ENCODE results near the gene MUC5B.

DNA sequence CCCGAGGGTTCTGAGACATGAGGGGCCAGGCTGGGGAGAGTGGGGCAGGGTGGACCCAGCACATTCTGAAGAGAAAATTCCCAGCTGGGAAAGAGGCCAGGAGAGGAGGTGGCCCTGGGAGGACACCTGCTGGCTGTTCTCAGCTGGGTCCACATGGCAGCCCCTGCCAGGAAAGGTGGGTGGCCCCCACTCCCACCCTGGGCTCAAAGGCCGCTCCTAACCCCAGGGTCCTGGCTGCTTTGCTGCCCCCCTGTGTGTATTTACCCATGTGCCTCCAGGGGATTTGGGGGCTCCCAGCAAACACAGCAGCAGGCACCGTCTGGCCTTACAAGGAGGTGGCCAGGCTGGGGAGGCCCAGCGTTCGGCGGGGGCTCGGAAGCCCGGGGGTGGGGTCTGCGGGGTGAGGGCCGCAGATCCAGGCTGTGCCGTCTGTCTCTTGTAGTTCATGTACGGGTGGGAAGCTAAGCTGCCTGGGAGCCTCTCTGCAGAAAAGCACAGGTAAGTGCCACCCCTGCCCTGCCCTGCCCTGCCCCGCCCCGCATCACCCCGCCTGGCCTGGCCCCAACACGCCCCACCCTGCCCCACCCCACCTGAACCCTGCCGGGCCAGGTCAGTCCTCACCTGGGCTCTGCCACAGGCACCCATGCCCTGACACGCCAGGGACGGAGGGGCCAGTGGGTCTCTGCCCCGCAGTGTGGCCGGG, 10.6 kb downstream of the MUC5B start:
- TF ChIP-seq, protein P1, sequence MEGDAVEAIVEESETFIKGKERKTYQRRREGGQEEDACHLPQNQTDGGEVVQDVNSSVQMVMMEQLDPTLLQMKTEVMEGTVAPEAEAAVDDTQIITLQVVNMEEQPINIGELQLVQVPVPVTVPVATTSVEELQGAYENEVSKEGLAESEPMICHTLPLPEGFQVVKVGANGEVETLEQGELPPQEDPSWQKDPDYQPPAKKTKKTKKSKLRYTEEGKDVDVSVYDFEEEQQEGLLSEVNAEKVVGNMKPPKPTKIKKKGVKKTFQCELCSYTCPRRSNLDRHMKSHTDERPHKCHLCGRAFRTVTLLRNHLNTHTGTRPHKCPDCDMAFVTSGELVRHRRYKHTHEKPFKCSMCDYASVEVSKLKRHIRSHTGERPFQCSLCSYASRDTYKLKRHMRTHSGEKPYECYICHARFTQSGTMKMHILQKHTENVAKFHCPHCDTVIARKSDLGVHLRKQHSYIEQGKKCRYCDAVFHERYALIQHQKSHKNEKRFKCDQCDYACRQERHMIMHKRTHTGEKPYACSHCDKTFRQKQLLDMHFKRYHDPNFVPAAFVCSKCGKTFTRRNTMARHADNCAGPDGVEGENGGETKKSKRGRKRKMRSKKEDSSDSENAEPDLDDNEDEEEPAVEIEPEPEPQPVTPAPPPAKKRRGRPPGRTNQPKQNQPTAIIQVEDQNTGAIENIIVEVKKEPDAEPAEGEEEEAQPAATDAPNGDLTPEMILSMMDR (IDR thresholded peaks at IDR 0.05; ENCODE audit: insufficient read depth, low read length): no peak
- TF ChIP-seq, protein P2, sequence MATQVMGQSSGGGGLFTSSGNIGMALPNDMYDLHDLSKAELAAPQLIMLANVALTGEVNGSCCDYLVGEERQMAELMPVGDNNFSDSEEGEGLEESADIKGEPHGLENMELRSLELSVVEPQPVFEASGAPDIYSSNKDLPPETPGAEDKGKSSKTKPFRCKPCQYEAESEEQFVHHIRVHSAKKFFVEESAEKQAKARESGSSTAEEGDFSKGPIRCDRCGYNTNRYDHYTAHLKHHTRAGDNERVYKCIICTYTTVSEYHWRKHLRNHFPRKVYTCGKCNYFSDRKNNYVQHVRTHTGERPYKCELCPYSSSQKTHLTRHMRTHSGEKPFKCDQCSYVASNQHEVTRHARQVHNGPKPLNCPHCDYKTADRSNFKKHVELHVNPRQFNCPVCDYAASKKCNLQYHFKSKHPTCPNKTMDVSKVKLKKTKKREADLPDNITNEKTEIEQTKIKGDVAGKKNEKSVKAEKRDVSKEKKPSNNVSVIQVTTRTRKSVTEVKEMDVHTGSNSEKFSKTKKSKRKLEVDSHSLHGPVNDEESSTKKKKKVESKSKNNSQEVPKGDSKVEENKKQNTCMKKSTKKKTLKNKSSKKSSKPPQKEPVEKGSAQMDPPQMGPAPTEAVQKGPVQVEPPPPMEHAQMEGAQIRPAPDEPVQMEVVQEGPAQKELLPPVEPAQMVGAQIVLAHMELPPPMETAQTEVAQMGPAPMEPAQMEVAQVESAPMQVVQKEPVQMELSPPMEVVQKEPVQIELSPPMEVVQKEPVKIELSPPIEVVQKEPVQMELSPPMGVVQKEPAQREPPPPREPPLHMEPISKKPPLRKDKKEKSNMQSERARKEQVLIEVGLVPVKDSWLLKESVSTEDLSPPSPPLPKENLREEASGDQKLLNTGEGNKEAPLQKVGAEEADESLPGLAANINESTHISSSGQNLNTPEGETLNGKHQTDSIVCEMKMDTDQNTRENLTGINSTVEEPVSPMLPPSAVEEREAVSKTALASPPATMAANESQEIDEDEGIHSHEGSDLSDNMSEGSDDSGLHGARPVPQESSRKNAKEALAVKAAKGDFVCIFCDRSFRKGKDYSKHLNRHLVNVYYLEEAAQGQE (IDR thresholded peaks at IDR 0.05; ENCODE audit: insufficient replicate concordance, low read depth): no peak
